Pancreas (tissue), 10 donors: ENCODE measurements around the gene CCDC137. TPM values are rescaled to one million over a fixed set of nuclear protein-coding genes. Genes with fewer than 3 reads are reported as not detected.

ENCODE experiments used
- ATAC-seq, 4 donors: fragments of 200-7000 bp; cut with Tn5 transposase; one replicate each; pipeline versions ENCODE4 v1.8.0 to v1.9.1; 2020; ENCODE audit warnings: mild to moderate bottlenecking in 4 of 4, moderate library complexity in 4 of 4
- DNase-seq, 6 donors: peaks; one replicate each; pipeline ENCODE4 v3.0.0-alpha.2; 2020
- FAIRE-seq: peaks from 2 replicates; lab custom pipeline; 2012; peaks lifted over from hg19 to GRCh38; lab: Jason Lieb, UNC
- H3K27ac ChIP-seq, 4 donors: fragments of 200-600 bp; sonication (generic); 1 replicate in 3 of 4; 2 replicates in 1 of 4; pipeline versions ENCODE4 v1.5.0 to v1.8.0; 2020
- H3K27me3 ChIP-seq, 4 donors: fragments of 200-600 bp; one replicate each; pipeline ENCODE4 v1.8.0; 2021
- H3K36me3 ChIP-seq, 3 donors: fragments of 200-600 bp; sonication (generic) in 1 of 3; one replicate each; pipeline versions ENCODE4 v1.5.0 to v1.8.0; 2020 to 2021
- H3K4me1 ChIP-seq, 3 donors: fragments of 200-600 bp; one replicate each; pipeline ENCODE4 v1.8.0; 2021
- H3K4me3 ChIP-seq, 4 donors: fragments of 200-600 bp; sonication (generic) in 2 of 4; one replicate each; pipeline versions ENCODE4 v1.5.0 to v1.8.0; 2020 to 2021
- H3K9me3 ChIP-seq, 4 donors: fragments of 200-600 bp; one replicate each; pipeline ENCODE4 v1.8.0; 2021
- CTCF ChIP-seq, 4 donors: fragments of 200-600 bp; sonication (generic) in 3 of 4; IDR thresholded peaks; one replicate each; pipeline versions ENCODE4 v1.5.0 to v1.8.0; 2021; ENCODE audit warnings: antibody characterized with exemption in 4 of 4
- WGBS, 2 donors: extraction: QIAGEN DNeasy Blood & Tissue Kit; methylation state at CpG; one replicate each; pipeline ENCODE4 v1.1.7; 2013; 5-methylcytosine and 5-hydroxymethylcytosine counted together
- intact Hi-C, 3 donors: fragments of 100-400 bp; cut with DNase I; formaldehyde crosslinking; loops; one replicate each; pipeline versions ENCODE4 v1.11.1 to v1.14.2; 2022
- polyA plus RNA-seq, 2 donors: library from polyadenylated mRNA; stranded (reverse); fragments of 200-250 nt; gene quantifications; one replicate each; pipeline ENCODE4 v1.2.3, GENCODE V29; 2013
- total RNA-seq, 6 donors: library from RNA; stranded (reverse); fragmentation: NEBNext Ultra II Directional in 4 of 6; extraction: Animal tissue kit (Norgen Biotek cat#: 25700) in 4 of 6; gene quantifications; one replicate each; pipeline versions ENCODE4 v1.2.1 to v1.2.4, GENCODE V29; 2021 to 2023
- donor health status: healthy with polysubstance abuse.
- donor health status: DM: no; HTN: no; CAD: no; lungs with moderate emphysema.
- donor health status: DM: no; HTN: no; CAD: no.
- donor health status: control.
- donor health status: control.
- donor health status: Bipolar disorder and iron deficiency.
- donor health status: DM: yes; HTN: yes; CAD: no.
- donor health status: DM: no; HTN: no; CAD: no.
- donor health status: DM: no; HTN: no; CAD: no.
- donor health status: DM: yes; HTN: yes; CAD: no.

Gene CCDC137
- total and polyA plus RNA-seq, 8 donors, result 2.9 to 50.4 (median 6.8) TPM

GRCh38 chr17:81707725-81708646 lies 41.4 kb downstream of the CCDC137 start:
- Histone ChIP-seq H3K36me3 (peaks cover 0 to 11% (median 0%) of the 10 kb centered on the region in 3 donors), H3K9me3 (no peaks in the 10 kb centered on the region), H3K4me1 (peaks cover 11 to 20% (median 12%) of the 10 kb centered on the region in 3 donors), H3K4me3 (no peak overlapping the region), H3K27ac (no peak overlapping the region), H3K27me3 (no peaks in the 10 kb centered on the region)
- FAIRE-seq, result no peak
- peak in 1 of 6 donors; percentile 76 for DNase-seq
- 88 to 89% methylated on average over 24 to 25 of the region's 25 CpGs for WGBS, 2 donors
- no peak for TF ChIP-seq CTCF (IDR thresholded peaks at IDR 0.05)
- ATAC-seq, result no peak
- intact Hi-C loops, result no loop called here

DNA sequence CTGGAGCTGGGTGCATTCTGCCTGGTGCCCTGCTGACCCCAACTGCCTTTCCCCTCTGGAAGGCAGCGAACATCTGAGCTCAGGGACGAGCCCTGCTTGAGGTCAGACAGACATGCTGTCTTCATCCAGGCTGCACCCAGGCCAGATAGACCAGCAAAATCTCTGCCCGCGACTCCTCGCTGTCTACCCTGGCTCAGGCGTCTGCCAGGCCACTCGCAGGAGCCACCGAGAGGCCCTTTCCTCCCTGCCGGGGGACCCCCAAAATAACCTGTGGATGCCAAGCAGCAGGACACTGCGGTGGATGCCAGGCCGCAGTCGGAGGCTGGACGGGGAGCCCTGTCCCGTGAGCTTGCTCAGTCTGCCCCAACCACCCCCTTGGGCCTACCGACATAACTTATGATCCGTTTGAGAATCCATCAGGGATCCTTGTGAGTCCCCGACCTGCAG lies 42.2 kb downstream of the CCDC137 start:
- H3K9me3 ChIP-seq, result no peaks in the 10 kb centered on the region
- H3K4me1 ChIP-seq, result peaks cover 11 to 25% (median 12%) of the 10 kb centered on the region in 3 donors
- 89% methylated on average over 17 of the region's 17 CpGs for WGBS, 2 donors
- intact Hi-C loops, result no loop called here
- ATAC-seq (no peak), DNase-seq (no peak), FAIRE-seq (no peak)
- no peak overlapping the region for H3K27ac ChIP-seq
- H3K27me3 ChIP-seq, result no peaks in the 10 kb centered on the region
- H3K4me3 ChIP-seq, result no peak overlapping the region
- no peak for TF ChIP-seq CTCF (IDR thresholded peaks at IDR 0.05)
- peaks cover 0 to 11% (median 0%) of the 10 kb centered on the region in 3 donors for H3K36me3 ChIP-seq

GRCh38 chr17:81710514-81711308 lies 44.2 kb downstream of the CCDC137 start:
- peaks cover 0 to 11% (median 0%) of the 10 kb centered on the region in 3 donors for H3K36me3 ChIP-seq
- no peak overlapping the region for H3K4me3 ChIP-seq
- TF ChIP-seq CTCF (IDR thresholded peaks at IDR 0.05), result no peak
- ATAC-seq (peak in 1 of 4 donors; percentile 16), FAIRE-seq (no peak), DNase-seq (peak in 2 of 6 donors; percentile 59 to 80)
- intact Hi-C loops, result no loop called here
- WGBS, 2 donors, result 43 to 44% methylated on average over 29 of the region's 29 CpGs
- H3K27me3 ChIP-seq, result no peaks in the 10 kb centered on the region
- H3K27ac ChIP-seq, result peak overlapping the region; percentile 64 to 92 (median 78)
- no peaks in the 10 kb centered on the region for H3K9me3 ChIP-seq
- peaks cover 11 to 26% (median 18%) of the 10 kb centered on the region in 3 donors for H3K4me1 ChIP-seq

- WGBS, 2 donors, result 1% methylated on average over 77 to 89 of the region's 89 CpGs
- peak within 1 kb of the TSS; percentile 76 to 92 (median 82) for H3K27ac ChIP-seq
Measured at GRCh38 chr17:81711814-81712467, 45.4 kb downstream of the CCDC137 start, which contains the start of gene SLC25A10. Gene SLC25A10 (plus strand): TSS chr17:81712284. CDS start chr17:81712427, 143 bp downstream.

More at GRCh38 chr17:81711814-81712467, 45.4 kb downstream of the CCDC137 start, which contains the start of gene SLC25A10:
- intact Hi-C loops, result no loop called here
- H3K36me3 ChIP-seq, result peaks cover 0 to 9% (median 0%) of the 10 kb centered on the region in 3 donors
- no peak for FAIRE-seq
- peak; percentile 90 to 98 (median 96) for DNase-seq
- H3K4me1 ChIP-seq, result peaks cover 11 to 26% (median 18%) of the 10 kb centered on the region in 3 donors
- H3K27me3 ChIP-seq, result no peaks in the 10 kb centered on the region
- no peaks in the 10 kb centered on the region for H3K9me3 ChIP-seq
- peak; percentile 81 to 88 (median 86) for ATAC-seq
- peak within 1 kb of the TSS; percentile 71 to 90 (median 84) for H3K4me3 ChIP-seq
- TF ChIP-seq CTCF (IDR thresholded peaks at IDR 0.05), result peak in 1 of 4 donors; percentile 11
